BJ (cell line): ENCODE measurements around the gene PRICKLE3. TPM values are rescaled to one million over a fixed set of nuclear protein-coding genes. Genes with fewer than 3 reads are reported as not detected.

Source experiments
- CTCF ChIA-PET: fragments of 350-600 bp; formaldehyde crosslinking; extraction: SDS; loops from one replicate; lab custom pipeline; 2021; ENCODE audit warnings: antibody characterized with exemption, inconsistent platforms; lab: Yijun Ruan, JAX
- POLR2A ChIA-PET: fragments of 300-600 bp; sonication (Branson Sonifier 250); formaldehyde crosslinking; extraction: SDS; loops from one replicate; lab custom pipeline; 2021; ENCODE audit warnings: antibody characterized with exemption; lab: Charles Lee
- DNase-seq: peaks from one replicate; pipeline ENCODE4 v3.0.0-alpha.2; 2011; ENCODE audit warnings: low read depth
- H3K27me3 ChIP-seq: 2 replicates; pipeline ENCODE4 v1.6.0; 2011; ENCODE audit warnings: low read length; ENCODE audit not compliant: control insufficient read depth, insufficient read depth
- H3K36me3 ChIP-seq: 2 replicates; pipeline ENCODE4 v1.5.1; 2011; ENCODE audit warnings: low read length; ENCODE audit not compliant: control insufficient read depth, insufficient read depth
- H3K4me3 ChIP-seq: 2 replicates; pipeline ENCODE4 v1.5.1; 2011; ENCODE audit warnings: low read depth, mild to moderate bottlenecking, control low read depth, low read length
- CTCF ChIP-seq: IDR thresholded peaks from 2 replicates; pipeline ENCODE4 v1.5.1; 2011; ENCODE audit warnings: low read depth, mild to moderate bottlenecking, control low read depth, inconsistent platforms, low read length, moderate library complexity; ENCODE audit not compliant: insufficient read depth
- polyA plus RNA-seq: library from polyadenylated mRNA; depleted of rRNA; stranded (reverse); fragments of >200 nt; gene quantifications from 2 replicates; pipeline ENCODE4 v1.2.3, GENCODE V29; 2011

Gene PRICKLE3
- polyA plus RNA-seq, 1 experiment, result 6.9 TPM

- DNase-seq, result no peak
- H3K36me3 ChIP-seq, result no peaks in the 10 kb centered on the region
- CTCF ChIA-PET, result interaction anchor here (0.7 kb wide), 1 partner anchor 1515 kb away, joined by 3 read pairs; no protein-coding TSS in a partner anchor
- no peak for TF ChIP-seq CTCF
- POLR2A ChIA-PET, result no interaction called here
- H3K4me3 ChIP-seq, result no peak overlapping the region
- H3K27me3 ChIP-seq, result no peaks in the 10 kb centered on the region
Observed at GRCh38 chrX:49225858-49226257, 39.7 kb upstream of the PRICKLE3 start.

- H3K36me3 ChIP-seq, result no peaks in the 10 kb centered on the region
- CTCF ChIA-PET, result no interaction called here
- no peak for DNase-seq
- no peak for TF ChIP-seq CTCF
- H3K27me3 ChIP-seq, result no peaks in the 10 kb centered on the region
- POLR2A ChIA-PET, result no interaction called here
- no peak overlapping the region for H3K4me3 ChIP-seq
Observed at GRCh38 chrX:49221868-49222267, 35.7 kb upstream of the PRICKLE3 start.

GRCh38 chrX:49220100-49220499, 33.9 kb upstream of the PRICKLE3 start:
- no peak for TF ChIP-seq CTCF
- ChIA-PET CTCF (interaction anchor here (1.1 kb wide), 1 partner anchor 28 kb away, joined by 4 read pairs; no protein-coding TSS in a partner anchor), POLR2A (no interaction called here)
- H3K4me3 ChIP-seq, result no peak overlapping the region
- DNase-seq, result no peak
- no peaks in the 10 kb centered on the region for H3K27me3 ChIP-seq
- no peaks in the 10 kb centered on the region for H3K36me3 ChIP-seq

- CTCF ChIA-PET, result no interaction called here
- H3K27me3 ChIP-seq, result no peaks in the 10 kb centered on the region
- no peak for DNase-seq
- H3K4me3 ChIP-seq, result no peak overlapping the region
- no peaks in the 10 kb centered on the region for H3K36me3 ChIP-seq
- POLR2A ChIA-PET, result no interaction called here
- TF ChIP-seq CTCF, result no peak
Observed at GRCh38 chrX:49214996-49215526, 28.9 kb upstream of the PRICKLE3 start.

- no peaks in the 10 kb centered on the region for H3K36me3 ChIP-seq
- TF ChIP-seq CTCF, result no peak
- H3K4me3 ChIP-seq, result no peak overlapping the region
- ChIA-PET POLR2A (no interaction called here), CTCF (no interaction called here)
- no peaks in the 10 kb centered on the region for H3K27me3 ChIP-seq
- DNase-seq, result no peak
Observed at GRCh38 chrX:49214416-49214815, 28.2 kb upstream of the PRICKLE3 start.
